HepG2 (cell line): ENCODE measurements around the gene GALNT10. TPM values are rescaled to one million over a fixed set of nuclear protein-coding genes. Genes with fewer than 3 reads are reported as not detected.

Experiments
- ATAC-seq: fragments of 200-7000 bp; cut with Tn5 transposase; 3 replicates; pipeline ENCODE4 v1.9.1; 2020; ENCODE audit warnings: mild to moderate bottlenecking, moderate library complexity
- BruUV-seq: library from RNA; stranded (reverse); fragments of 400-500 nt; replicated peaks from 2 replicates; lab custom pipeline; 2021; lab: Mats Ljungman, UMichigan
- CTCF ChIA-PET: fragments of 300-600 bp; formaldehyde crosslinking; extraction: SDS; loops from one replicate; lab custom pipeline; 2021; ENCODE audit warnings: low total read pairs, inconsistent platforms, low intra/inter-chr PET ratio; lab: Yijun Ruan, JAX
- POLR2A ChIA-PET: fragments of 350-600 bp; sonication (Branson Sonifier 250); formaldehyde crosslinking; loops from one replicate; lab custom pipeline; 2020; ENCODE audit warnings: antibody characterized with exemption, inconsistent platforms; lab: Yijun Ruan, JAX
- DNase-seq: peaks from one replicate; pipeline ENCODE4 v3.0.0-alpha.2; 2015; ENCODE audit warnings: low spot score
- FAIRE-seq: peaks from 3 replicates; lab custom pipeline; 2011; peaks lifted over from hg19 to GRCh38; lab: Jason Lieb, UNC
- H2AFZ ChIP-seq: one replicate; pipeline ENCODE4 v1.6.1; 2011; ENCODE audit warnings: low read length, inconsistent platforms
- H3K27ac ChIP-seq: fragments of 300-600 bp; 3 replicates; pipeline ENCODE4 v1.8.0; 2011; ENCODE audit warnings: mixed run types, mild to moderate bottlenecking, mixed read lengths, low read length, inconsistent platforms; ENCODE audit not compliant: insufficient read depth; ENCODE audit errors: extremely low read length
- H3K27me3 ChIP-seq, 2 experiments: fragments of 200-600 bp in 1 of 2; 2 replicates in 1 of 2; 3 replicates in 1 of 2; pipeline versions ENCODE4 v1.6.0 to v1.8.0; 2011; ENCODE audit warnings: low read length in 2 of 2, mild to moderate bottlenecking in 2 of 2, moderate library complexity in 2 of 2, inconsistent platforms in 1 of 2; ENCODE audit not compliant: insufficient read depth in 2 of 2, control insufficient read depth in 1 of 2
- H3K36me3 ChIP-seq, 2 experiments: fragments of 200-600 bp in 1 of 2; replicated peaks in 1 of 2; 2 replicates in 1 of 2; 3 replicates in 1 of 2; pipeline versions ENCODE4 v1.5.1 to v1.8.0; 2011; ENCODE audit warnings: low read length in 2 of 2, inconsistent platforms in 1 of 2; ENCODE audit not compliant: insufficient read depth in 2 of 2, control insufficient read depth in 1 of 2
- H3K4me1 ChIP-seq: 2 replicates; pipeline ENCODE4 v1.5.1; 2012; ENCODE audit warnings: low read length, inconsistent platforms; ENCODE audit not compliant: insufficient read depth
- H3K4me2 ChIP-seq: 2 replicates; pipeline ENCODE4 v1.6.0; 2011; ENCODE audit warnings: low read depth, low read length, inconsistent platforms
- H3K4me3 ChIP-seq, 3 experiments: fragments of 200-600 bp in 1 of 3; sonication (generic), shearing (Covaris generic) in 1 of 3; replicated peaks in 1 of 3; 2 replicates each; pipeline ENCODE4 v1.5.1; 2011 to 2016; ENCODE audit warnings: low read length in 3 of 3, inconsistent platforms in 2 of 3, low read depth in 2 of 3, mild to moderate bottlenecking in 2 of 3, control low read depth in 1 of 3, mixed read lengths in 1 of 3; ENCODE audit not compliant: insufficient read depth in 1 of 3
- H3K79me2 ChIP-seq: one replicate; pipeline ENCODE4 v1.6.1; 2011; ENCODE audit warnings: low read length, inconsistent platforms; ENCODE audit not compliant: insufficient read depth
- H3K9ac ChIP-seq: 2 replicates; pipeline ENCODE4 v1.6.0; 2011; ENCODE audit warnings: mild to moderate bottlenecking, low read depth, low read length, inconsistent platforms; ENCODE audit not compliant: insufficient read depth
- H3K9me3 ChIP-seq: 2 replicates; pipeline ENCODE4 v1.5.1; 2012; ENCODE audit warnings: mild to moderate bottlenecking, low read length
- H4K20me1 ChIP-seq: 2 replicates; pipeline ENCODE4 v1.6.0; 2011; ENCODE audit warnings: inconsistent platforms, mild to moderate bottlenecking, low read length, moderate library complexity; ENCODE audit not compliant: insufficient read depth
- FOSL1 ChIP-seq: sonication (generic); formaldehyde crosslinking; IDR thresholded peaks from 2 replicates; pipeline ENCODE4 v1.9.0; 2021; ENCODE audit warnings: missing genetic modification reagents, borderline replicate concordance
- HNF1B ChIP-seq: sonication (generic); formaldehyde crosslinking; IDR thresholded peaks from 2 replicates; pipeline ENCODE4 v1.5.1; 2020; ENCODE audit warnings: mild to moderate bottlenecking, moderate library complexity, missing genetic modification reagents
- KMT2A ChIP-seq: sonication (generic); formaldehyde crosslinking; IDR thresholded peaks from 2 replicates; pipeline ENCODE4 v1.4.0; 2020; ENCODE audit warnings: missing genetic modification reagents
- MAFF ChIP-seq: IDR thresholded peaks from 2 replicates; pipeline ENCODE4 v1.6.1; 2011; ENCODE audit warnings: low read depth, low read length, improper control_type of control experiment
- PBX2 ChIP-seq: IDR thresholded peaks from 2 replicates; pipeline ENCODE4 v1.6.1; 2016; ENCODE audit warnings: control low read depth
- REXO4 ChIP-seq: sonication (generic); formaldehyde crosslinking; IDR thresholded peaks from 2 replicates; pipeline ENCODE4 v1.8.0; 2022; ENCODE audit warnings: missing genetic modification reagents, mild to moderate bottlenecking, borderline replicate concordance
- SNRNP70 ChIP-seq: fragments of 200-400 bp; formaldehyde crosslinking; IDR thresholded peaks from 2 replicates; pipeline ENCODE4 v1.6.1; 2017; ENCODE audit warnings: mild to moderate bottlenecking, low read depth, low read length, moderate library complexity
- THAP7 ChIP-seq: sonication (generic); formaldehyde crosslinking; IDR thresholded peaks from 2 replicates; pipeline ENCODE4 v1.8.1; 2023; ENCODE audit warnings: mild to moderate bottlenecking, missing genetic modification reagents
- ZNF205 ChIP-seq: IDR thresholded peaks from 2 replicates; pipeline ENCODE4 v1.6.1; 2018; ENCODE audit warnings: missing biosample characterization, missing genetic modification reagents
- ZNF296 ChIP-seq: sonication (generic); formaldehyde crosslinking; conservative IDR thresholded peaks from 2 replicates; pipeline ENCODE4 v1.5.0; 2020; ENCODE audit warnings: mild to moderate bottlenecking, missing genetic modification reagents
- ZNF430 ChIP-seq: sonication (generic); formaldehyde crosslinking; IDR thresholded peaks from 2 replicates; pipeline ENCODE4 v1.9.0; 2021; ENCODE audit warnings: mild to moderate bottlenecking, missing genetic modification reagents
- ZNF441 ChIP-seq: sonication (generic); formaldehyde crosslinking; IDR thresholded peaks from 2 replicates; pipeline ENCODE4 v1.7.0; 2021; ENCODE audit warnings: missing genetic modification reagents, borderline replicate concordance
- ZSCAN9 ChIP-seq: IDR thresholded peaks from 2 replicates; pipeline ENCODE4 v1.6.1; 2016; ENCODE audit warnings: borderline replicate concordance
- WGBS: methylation state at CpG from one replicate; pipeline ENCODE4 v1.1.6; 2017; ENCODE audit warnings: low lambda C conversion rate; 5-methylcytosine and 5-hydroxymethylcytosine counted together
- in situ Hi-C: cut with HindIII; loops from 2 replicates; pipeline ENCODE4 v1.10.0; 2017; ENCODE audit warnings: low pct_unique_long_range_greater_than_20kb; ENCODE audit not compliant: extremely low pct_ligation_motif_present
- intact Hi-C: fragments of 100-400 bp; cut with micrococcal nuclease; formaldehyde crosslinking; loops from one replicate; pipeline ENCODE4 v1.10.0; 2022; ENCODE audit not compliant: unreplicated experiment
- polyA plus RNA-seq, 8 experiments: library from polyadenylated mRNA; depleted of rRNA in 3 of 8; stranded (reverse) in 7 of 8; unstranded in 1 of 8; fragments of >200 nt; fragmentation: Illumina TruSeq in 4 of 8; extraction: Trizol in 4 of 8; gene quantifications; 2 replicates each; pipeline versions ENCODE4 v1.2.1 to v1.2.3, GENCODE V29; 2011 to 2016; ENCODE audit warnings: low read depth in 4 of 8, missing spikeins in 1 of 8, mixed read lengths in 1 of 8; ENCODE audit not compliant: insufficient read depth in 1 of 8
- total RNA-seq, 5 experiments: library from RNA; depleted of rRNA; stranded (reverse); fragments of >200 nt; fragmentation: Illumina TruSeq; extraction: Trizol; gene quantifications; 2 replicates each; pipeline ENCODE4 v1.2.3, GENCODE V29; 2016; ENCODE audit warnings: low read depth in 1 of 5
- TF ChIP-seq, protein P1 (sequence below): sonication (generic); formaldehyde crosslinking; IDR thresholded peaks from 2 replicates; pipeline ENCODE4 v1.5.1; 2020; ENCODE audit warnings: missing genetic modification reagents, mild to moderate bottlenecking, borderline replicate concordance
- TF ChIP-seq, protein P2 (sequence below): sonication (generic); formaldehyde crosslinking; IDR thresholded peaks from 2 replicates; pipeline ENCODE4 v1.5.0; 2020; ENCODE audit warnings: missing genetic modification reagents

GALNT10 gene
- total and polyA plus RNA-seq, 2 of the 13 experiments (the other 11 are each of a cell fraction or from before 2014, with no cell fraction given), result 8.1 to 11.2 TPM

- BruUV-seq, result no TSS peak
- Histone ChIP-seq H3K9ac (no peak overlapping the region), H2AFZ (no peak overlapping the region), H3K36me3 (peaks cover 0 to 2% of the 10 kb centered on the region in 2 experiments; a peak in 1 of 5 replicates), H3K27me3 (no peaks in the 10 kb centered on the region), H3K4me2 (no peak overlapping the region), H3K4me3 (no peak overlapping the region), H3K4me1 (no peaks in the 10 kb centered on the region), H4K20me1 (no peaks in the 10 kb centered on the region), H3K27ac (no peak overlapping the region), H3K9me3 (no peaks in the 10 kb centered on the region), H3K79me2 (no peaks in the 10 kb centered on the region)
- intact Hi-C loops (no loop called here), in situ Hi-C loops (no loop called here)
- POLR2A ChIA-PET, result no interaction called here
- WGBS, result 96% methylated on average over 5 of the region's 5 CpGs
- FAIRE-seq (no peak), ATAC-seq (no peak), DNase-seq (no peak)
- TF ChIP-seq ZSCAN9, result no peak
- no peak for TF ChIP-seq KMT2A
- no peak for TF ChIP-seq ZNF430 (CRISPR knock-in tag)
- TF ChIP-seq, protein P1, sequence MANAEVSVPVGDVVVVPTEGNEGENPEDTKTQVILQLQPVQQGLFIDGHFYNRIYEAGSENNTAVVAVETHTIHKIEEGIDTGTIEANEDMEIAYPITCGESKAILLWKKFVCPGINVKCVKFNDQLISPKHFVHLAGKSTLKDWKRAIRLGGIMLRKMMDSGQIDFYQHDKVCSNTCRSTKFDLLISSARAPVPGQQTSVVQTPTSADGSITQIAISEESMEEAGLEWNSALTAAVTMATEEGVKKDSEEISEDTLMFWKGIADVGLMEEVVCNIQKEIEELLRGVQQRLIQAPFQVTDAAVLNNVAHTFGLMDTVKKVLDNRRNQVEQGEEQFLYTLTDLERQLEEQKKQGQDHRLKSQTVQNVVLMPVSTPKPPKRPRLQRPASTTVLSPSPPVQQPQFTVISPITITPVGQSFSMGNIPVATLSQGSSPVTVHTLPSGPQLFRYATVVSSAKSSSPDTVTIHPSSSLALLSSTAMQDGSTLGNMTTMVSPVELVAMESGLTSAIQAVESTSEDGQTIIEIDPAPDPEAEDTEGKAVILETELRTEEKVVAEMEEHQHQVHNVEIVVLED (CRISPR knock-in tag), result no peak
- no peak for TF ChIP-seq SNRNP70
- no peak for TF ChIP-seq ZNF441 (CRISPR knock-in tag)
- no peak for TF ChIP-seq HNF1B (CRISPR knock-in tag)
- TF ChIP-seq, protein P2, sequence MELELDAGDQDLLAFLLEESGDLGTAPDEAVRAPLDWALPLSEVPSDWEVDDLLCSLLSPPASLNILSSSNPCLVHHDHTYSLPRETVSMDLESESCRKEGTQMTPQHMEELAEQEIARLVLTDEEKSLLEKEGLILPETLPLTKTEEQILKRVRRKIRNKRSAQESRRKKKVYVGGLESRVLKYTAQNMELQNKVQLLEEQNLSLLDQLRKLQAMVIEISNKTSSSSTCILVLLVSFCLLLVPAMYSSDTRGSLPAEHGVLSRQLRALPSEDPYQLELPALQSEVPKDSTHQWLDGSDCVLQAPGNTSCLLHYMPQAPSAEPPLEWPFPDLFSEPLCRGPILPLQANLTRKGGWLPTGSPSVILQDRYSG (CRISPR knock-in tag), result no peak
- no peak for TF ChIP-seq FOSL1 (CRISPR knock-in tag)
- no peak for TF ChIP-seq THAP7 (CRISPR knock-in tag)
- no peak for TF ChIP-seq REXO4 (CRISPR knock-in tag)
- TF ChIP-seq MAFF, result no peak
- TF ChIP-seq ZNF296 (CRISPR knock-in tag), result no peak
- no peak for TF ChIP-seq PBX2 (CRISPR knock-in tag)
- no peak for TF ChIP-seq ZNF205 (CRISPR knock-in tag)
- CTCF ChIA-PET, result no interaction called here
Measured at GRCh38 chr5:154411338-154411737, 220.8 kb downstream of the GALNT10 start.
